T1000 (cell line): Measurements from ENCODE around the gene EPS8.

Source experiments
- DNase-seq: peaks from one replicate; lab custom pipeline; 2025; ENCODE audit warnings: mixed read lengths; lab: John Stamatoyannopoulos, UW

Gene EPS8

GRCh38 chr12:15717940-15718567 is 71.1 kb downstream of the EPS8 start:
- no peak for DNase-seq

GRCh38 chr12:15716581-15716980 is 72.6 kb downstream of the EPS8 start:
- DNase-seq = no peak

DNA sequence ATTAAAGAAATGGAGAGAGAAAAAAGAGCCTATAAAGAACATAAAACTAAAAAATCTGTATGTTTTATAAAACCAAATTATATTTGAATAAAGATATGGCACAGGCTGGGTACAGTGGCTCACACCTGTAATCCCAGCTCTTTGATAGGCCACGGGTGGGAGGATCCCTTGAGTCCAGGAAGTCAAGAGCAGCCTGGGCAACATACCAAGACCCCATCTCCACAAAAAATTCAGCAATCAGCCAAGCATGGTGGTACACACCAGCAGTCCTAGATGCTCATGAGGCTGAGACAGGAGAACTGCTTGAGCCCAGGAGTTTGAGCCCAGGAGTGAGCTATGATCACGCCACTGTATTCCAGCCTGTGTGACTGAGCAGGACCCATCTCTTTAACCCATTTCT is 74.9 kb downstream of the EPS8 start:
- no peak for DNase-seq

DNA sequence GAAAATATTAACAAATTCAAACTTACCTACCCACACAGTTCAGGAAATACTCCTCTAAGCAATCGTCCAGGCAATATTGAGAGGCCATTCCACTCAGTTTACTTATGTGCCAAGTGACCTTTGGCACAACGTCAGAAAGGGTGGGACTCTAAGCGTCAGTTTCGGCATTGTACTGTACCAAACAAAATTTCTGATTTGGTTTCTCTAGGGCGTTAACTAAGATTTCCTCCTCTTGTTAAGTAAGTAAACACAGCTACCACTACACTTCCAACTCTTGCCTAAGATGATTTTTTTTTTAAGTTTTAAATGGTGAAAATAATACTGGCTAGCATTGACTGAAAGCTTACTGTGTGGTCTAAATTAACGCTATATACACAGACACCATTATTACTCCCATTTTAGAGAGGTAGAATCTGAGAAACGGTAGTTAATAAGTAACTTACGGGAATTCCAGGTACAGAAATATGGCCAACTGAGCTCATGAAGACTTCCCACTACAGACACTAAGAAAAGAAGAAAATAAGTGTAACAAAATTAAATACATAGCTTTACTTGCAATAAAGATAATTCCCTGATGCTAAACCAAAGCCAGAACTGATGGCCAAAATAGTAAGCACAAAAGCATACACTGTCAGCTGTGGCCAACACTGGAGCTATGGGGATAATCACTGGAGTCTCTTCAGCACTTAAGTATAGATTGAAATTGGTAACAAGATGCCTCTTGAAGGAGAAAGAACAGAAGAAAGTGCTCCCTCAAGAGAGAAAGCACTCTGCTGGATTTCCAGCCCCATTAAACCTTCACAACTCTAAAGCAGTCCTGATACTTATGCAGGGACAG is 76.1 kb downstream of the EPS8 start:
- no peak for DNase-seq

DNA sequence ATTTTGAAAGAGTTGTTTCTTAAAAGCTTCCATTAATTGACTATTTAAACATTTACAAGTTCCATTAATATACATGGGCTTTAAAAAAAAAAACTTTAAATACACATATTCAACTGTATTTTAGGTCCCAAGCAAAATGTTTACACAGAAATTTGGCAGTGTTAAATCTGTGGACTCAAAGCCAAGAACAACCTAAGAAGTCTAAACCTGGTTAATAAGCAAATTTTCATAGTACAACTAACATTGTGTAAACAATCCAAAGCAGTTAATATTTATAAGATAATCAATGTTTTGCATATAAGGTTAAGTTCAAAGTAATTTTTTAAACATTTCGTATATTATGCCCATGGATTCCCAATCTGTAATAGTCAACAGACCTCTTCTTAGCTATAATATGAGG is 77.0 kb downstream of the EPS8 start:
- no peak for DNase-seq

GRCh38 chr12:15710860-15711510 is 78.2 kb downstream of the EPS8 start:
- no peak for DNase-seq

DNA sequence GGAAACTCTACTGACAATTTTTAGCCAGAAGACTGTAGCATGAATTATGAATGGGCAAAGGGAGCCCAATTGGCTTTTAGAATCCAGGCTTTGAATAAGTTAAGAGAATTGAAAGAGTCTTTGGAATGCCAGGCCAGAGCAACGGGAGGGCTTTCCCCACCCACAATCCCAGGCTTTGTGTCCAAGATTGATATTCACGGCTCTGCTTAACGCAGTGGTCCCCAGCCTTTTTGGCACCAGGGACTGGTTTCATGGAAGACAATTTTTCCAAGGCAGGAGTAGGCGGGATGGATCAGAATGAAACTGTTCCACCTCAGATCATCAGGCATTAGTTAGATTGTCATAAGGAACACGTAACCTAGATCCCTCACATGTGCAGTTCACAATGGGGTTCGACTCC is 79.6 kb downstream of the EPS8 start:
- DNase-seq = no peak

DNA sequence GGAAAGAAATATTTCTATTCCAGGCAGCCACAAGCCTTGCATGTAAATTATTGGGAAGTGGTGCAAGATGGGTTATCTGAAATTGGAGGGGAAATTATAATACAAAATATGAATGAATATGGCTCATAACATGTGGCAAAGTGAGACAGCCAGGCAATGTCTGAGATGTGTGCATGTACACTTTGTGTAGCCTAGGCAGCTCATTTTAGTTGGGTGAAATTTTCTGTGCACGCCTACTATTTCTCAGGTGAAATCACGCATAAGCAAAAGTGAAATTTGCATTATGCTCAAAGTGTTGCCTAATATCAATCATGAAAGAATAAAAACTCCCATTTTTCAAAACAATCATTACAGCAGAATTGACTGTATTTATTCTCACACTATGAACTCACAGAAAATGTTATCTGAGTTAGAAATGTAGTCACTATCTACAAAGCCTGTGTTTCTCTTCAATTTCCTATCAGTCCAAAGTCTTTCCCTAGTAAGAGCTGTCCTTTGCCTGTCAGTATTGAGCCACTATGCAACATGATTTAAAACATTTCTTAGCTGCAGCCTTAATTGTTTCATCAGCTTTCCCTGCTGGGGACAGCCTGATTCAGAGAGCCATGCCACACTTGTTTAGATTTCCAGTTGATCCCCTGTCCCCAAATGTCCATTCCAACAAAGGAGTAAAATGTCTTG is 80.7 kb downstream of the EPS8 start:
- DNase-seq = no peak

DNA sequence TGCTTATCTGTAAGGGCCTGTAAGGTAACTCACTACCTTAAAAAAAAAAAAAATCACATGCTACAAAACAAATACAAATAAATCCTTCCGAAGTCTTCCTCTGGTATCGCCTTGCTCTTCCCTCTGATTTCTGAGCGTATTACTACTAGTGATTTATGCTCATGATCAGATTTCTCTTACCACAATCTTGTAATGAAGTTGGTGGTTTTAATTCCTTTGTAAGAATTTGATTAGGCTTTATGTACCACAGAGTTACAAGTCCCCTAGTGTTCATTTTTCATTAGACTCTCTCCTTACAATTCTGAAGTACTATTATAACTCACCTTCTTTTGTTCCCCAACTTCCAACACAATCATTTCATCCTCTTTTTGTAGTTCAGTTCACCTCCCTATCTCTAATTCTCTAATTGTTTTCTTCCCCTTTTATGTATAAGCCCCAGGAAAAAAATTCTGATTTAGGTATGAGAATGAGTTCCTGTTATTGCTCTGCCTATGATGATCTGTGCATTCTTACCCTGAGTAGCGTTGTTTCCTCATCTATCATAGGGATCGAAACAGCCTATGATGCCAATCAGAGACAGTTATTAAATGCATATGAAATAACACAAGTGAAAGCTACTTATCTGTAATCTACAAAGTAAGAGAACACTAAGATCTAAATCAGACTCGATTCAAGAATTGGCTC is 81.5 kb downstream of the EPS8 start:
- no peak for DNase-seq

- no peak for DNase-seq
Measured at GRCh38 chr12:15706010-15706676, 83.0 kb downstream of the EPS8 start.

- DNase-seq = no peak
Measured at GRCh38 chr12:15705606-15706005, 83.6 kb downstream of the EPS8 start.

- DNase-seq = no peak
Measured at GRCh38 chr12:15702276-15702675, 86.9 kb downstream of the EPS8 start.

DNA sequence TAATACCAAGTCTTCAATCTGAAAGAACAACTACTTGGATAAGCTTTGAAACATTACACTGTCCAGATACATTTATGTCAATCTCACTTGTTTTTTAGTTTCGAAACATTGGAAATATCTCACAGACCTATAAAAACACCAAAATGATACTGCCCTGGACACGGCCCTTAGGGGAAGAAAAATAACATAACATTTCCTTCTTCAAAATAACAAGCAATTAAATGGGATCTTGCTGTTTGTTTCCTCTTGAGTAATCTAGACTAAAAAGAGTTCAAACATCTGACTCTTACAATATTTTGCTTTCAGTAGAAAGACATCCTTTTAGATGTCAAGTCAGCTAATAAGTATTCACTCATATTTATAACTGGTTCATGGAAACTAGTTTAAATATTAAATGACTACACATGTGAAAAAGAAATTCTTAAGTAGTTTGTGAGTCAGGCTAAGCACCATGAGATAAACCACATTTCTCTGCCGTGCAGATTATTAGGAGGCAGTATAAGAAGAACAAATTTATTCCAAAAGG is 87.5 kb downstream of the EPS8 start:
- DNase-seq = no peak

DNA sequence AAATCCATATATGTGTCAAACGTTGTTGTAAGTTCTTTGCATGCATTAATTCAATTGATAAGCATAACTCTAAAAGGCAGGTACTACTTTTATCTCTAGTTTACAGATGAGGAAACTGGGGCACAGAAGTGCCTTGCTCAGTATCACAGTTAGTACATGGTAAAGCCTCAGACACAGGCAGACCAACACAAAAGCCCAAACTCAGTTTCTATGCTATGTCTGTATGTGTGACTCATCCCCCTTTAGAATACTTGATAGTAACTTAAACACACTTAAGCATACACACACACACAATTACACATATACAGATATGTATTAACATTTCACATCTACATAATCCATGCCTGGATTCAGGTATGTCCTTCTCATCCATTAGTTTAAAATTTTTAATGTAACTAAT is 88.0 kb downstream of the EPS8 start:
- no peak for DNase-seq

DNA sequence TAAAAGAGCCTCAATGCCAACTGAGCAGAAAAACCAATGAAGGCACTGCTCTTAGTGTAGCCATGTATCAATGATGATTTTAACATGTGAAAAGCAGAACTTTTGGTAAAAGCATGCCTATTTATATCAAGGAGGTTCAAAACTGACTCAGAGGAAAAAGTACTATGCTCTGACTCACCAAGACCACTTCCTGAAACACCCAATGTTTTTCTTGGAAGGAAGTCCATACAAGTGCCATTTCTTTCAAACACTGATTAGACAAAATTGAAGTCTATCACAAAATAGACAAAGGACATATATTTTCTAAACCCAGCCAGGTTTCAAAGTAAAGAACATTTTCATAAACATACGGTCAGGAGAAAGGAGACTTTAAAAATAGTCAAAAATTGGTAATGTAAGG is 88.6 kb downstream of the EPS8 start:
- no peak for DNase-seq

GRCh38 chr12:15699886-15700285 is 89.3 kb downstream of the EPS8 start:
- DNase-seq = no peak

- DNase-seq = no peak
Measured at GRCh38 chr12:15698377-15698871, 90.8 kb downstream of the EPS8 start.

GRCh38 chr12:15697201-15697600 is 92.0 kb downstream of the EPS8 start:
- DNase-seq = no peak

GRCh38 chr12:15693228-15693911 is 95.8 kb downstream of the EPS8 start:
- DNase-seq = no peak

DNA sequence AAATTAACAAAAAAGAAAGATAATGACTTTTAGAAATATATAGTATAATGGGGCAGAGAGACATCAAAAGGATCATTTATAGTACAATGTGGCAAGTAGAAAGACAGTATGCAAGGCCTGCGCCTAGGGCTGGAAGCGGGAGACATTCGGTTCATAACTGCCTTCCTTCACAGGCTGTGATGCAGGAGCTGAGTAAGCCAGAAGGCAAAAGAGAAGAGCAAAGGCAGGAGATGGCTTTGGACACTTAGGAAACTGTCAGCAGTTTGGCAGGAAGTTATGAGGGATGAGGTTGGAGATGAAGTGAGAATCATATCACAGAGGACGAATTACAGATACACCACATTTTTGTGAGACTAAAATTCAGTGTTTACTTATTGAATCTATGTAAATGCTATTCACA is 97.8 kb downstream of the EPS8 start:
- no peak for DNase-seq
